C1 segment of cervical spinal cord (tissue), 14 donors: ENCODE measurements around the gene ANKRD45.
"Not testable (repeated sequence)": the region's sequence is repeated elsewhere in the genome, so short reads cannot be mapped to it uniquely, and the experiment has no call there.

Experiments
- DNase-seq, 14 donors: peaks; one replicate each; lab custom pipeline; 2025; lab: John Stamatoyannopoulos, UW

The ANKRD45 gene, protein sequence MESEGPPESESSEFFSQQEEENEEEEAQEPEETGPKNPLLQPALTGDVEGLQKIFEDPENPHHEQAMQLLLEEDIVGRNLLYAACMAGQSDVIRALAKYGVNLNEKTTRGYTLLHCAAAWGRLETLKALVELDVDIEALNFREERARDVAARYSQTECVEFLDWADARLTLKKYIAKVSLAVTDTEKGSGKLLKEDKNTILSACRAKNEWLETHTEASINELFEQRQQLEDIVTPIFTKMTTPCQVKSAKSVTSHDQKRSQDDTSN

DNA sequence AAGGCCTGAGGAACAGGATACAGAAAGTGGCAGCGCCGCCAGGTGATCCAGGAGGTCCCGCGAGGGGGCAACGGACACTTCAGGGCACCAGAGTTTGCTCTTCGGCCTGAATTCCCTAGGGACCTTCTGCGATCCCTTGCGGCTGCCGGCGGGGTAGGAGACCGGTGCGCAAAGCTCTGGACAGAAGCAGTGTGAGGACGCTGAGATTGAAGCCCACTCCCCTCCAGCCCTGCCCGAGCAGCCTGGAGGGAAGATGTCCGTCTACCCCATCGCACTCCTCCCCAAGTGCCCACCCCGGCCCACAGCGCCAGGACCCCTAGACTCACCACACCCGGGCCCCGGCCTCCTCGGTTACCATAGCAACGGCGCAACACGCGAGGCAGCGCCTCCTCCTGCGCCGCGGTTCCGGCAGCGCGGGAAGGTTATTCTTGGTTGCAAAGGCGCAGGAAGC, at the start of gene ANKRD45:
TSS of gene ANKRD45 (minus strand) at position 361 of the 451 bp plus-strand sequence. CDS start 10,433 bp downstream, outside the sequence.
- DNase-seq, result peak in 6 of 14 donors; percentile 0 to 21 (median 6)

DNA sequence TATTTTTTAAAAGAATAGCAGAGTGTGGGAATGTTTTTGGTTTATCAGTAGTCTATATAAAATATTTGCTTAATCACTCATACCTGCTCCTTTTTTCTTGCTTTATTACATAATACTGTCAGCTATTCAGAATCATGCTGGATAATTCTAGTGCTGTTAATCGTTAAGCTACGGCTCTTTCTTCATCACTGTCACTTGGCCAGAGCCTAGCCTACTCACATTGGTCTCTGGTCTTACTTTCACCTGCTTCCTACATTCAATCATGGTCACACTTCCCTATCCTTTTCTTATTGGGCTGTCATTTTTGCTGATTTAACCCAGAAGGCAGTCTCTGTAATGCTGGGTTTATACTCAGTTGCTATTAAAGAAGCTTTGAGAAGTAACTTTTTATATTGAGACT, 47.6 kb upstream of the ANKRD45 start:
- DNase-seq, result no peak

DNA sequence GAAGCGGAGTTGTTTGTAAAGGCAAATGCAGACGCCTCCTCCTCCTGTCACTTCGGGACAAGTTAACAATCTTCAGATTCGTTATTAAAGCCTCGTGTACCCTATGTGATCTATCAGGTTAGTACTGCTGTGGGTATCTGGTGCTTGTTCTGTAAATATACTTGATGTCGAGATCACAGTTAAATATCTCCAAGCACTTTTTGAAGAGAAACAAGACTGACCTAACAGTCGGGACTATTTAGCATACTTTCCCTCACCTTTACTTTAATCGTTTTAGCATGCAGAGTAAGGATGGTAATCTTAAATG, 45.8 kb upstream of the ANKRD45 start:
- no peak for DNase-seq

DNA sequence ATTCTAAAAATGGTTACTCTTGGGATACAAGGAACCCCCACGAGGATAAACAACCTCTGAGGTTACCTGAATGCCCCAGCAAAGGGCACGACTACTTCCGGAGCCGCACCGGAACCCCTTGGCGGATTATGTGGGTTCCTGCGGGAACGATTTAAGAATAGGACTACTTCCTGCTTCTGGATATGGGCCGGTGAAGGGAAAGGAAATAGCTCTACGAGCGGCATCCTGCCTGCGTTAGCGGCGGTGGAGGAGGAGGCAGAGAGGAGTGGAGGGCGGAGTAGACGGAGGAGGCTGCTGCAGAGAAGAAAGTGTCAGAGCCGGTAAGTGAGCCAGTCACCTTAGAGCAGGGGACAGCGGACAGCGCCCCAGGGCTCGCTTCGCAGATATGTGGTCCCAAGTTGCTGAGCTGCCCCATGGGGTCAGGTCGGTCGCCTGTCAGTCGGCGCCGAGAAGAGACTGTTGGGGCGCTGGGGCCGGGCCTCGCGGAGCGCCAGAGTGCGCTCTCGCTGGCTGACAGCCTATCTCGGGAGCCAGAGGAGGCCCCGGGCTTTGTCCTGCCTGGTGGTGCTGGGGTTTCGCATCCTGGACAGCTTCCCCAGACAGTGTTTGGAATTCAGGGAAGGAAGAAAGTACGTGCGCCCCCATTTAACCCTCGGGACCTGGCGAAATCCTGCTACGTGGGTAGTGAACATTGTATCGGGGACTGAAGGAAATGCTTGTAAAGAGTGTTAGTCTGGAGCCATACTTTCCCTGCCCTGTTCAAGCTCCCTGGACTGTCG, 45.3 kb upstream of the ANKRD45 start, which contains the start of gene KLHL20:
TSS of gene KLHL20 (plus strand) at position 223 of the 779 bp plus-strand sequence. CDS start 1,063 bp downstream, outside the sequence.
- DNase-seq, result peak in 13 of 14 donors; percentile 30 to 83 (median 68)

DNA sequence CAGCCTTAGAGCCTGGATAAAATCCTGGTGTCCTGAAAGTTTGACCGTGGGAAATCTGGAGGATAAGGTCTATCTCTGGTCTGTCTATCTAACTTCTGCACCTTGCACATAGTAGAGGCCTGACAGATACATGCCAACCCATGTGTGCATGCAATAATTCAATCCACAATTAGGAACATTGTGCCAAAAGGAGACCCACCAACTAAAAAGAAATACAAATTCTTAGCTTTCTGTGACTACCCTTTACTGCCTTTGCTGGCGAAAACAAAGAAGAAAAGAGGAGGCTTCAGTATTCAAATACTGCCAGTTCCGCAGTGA, 44.7 kb upstream of the ANKRD45 start:
- no peak for DNase-seq

DNA sequence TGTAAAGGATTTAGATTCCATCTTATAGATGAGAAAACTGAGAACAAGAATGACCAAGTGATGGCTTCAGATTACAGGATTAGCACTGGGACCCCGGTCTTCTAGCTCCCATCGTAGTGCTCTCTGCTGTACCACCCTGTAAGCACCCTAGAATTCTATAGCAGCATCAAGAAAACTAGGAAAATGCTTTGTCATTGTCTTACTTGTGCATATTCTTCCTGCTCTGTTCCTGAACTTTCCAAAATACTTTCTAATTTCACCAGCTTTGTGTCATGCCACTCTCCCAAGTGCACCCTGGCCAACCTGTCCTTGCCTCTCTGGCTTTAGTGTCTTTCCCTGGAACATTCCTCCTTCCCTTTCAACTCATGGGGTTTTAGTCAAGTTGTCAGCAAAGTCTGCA, 39.1 kb upstream of the ANKRD45 start:
- no peak for DNase-seq

DNA sequence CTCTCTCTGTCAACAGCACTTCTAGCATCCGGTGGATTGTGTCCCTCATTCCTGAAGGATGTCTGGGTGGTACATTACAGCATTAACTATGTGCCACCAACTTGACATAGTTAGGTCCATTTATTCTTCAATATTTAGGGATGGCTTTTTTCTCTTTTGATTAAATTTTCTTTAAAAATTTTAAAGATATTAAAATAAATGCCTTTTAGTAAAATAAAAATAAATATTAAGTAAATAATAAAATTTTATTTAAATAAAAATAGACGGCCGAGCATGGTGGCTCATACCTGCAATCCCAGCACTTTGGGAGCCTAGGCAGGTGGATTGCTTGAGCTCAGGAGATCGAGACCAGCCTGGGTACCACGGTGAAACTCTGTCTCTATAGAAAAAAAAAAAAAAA, 35.5 kb upstream of the ANKRD45 start:
- DNase-seq, result no peak

DNA sequence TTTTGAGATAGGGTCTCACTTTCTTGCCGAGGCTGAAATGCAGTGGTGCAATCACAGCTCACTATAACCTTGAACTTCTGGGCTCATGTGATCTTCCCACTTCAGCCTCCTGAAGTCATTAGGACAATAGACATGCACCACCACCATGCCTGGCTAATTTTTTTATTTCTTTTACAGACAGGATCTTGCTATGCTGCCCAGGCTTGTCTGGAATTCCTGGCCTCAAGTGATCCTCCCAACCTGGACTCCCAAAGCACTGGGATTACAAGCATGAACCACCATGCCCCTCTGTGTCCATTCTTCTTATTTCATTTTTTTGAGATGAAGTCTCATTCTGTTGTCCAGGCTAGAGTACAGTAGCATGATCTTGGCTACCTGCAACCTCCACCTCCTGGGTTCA, 33.1 kb upstream of the ANKRD45 start:
- no peak for DNase-seq

DNA sequence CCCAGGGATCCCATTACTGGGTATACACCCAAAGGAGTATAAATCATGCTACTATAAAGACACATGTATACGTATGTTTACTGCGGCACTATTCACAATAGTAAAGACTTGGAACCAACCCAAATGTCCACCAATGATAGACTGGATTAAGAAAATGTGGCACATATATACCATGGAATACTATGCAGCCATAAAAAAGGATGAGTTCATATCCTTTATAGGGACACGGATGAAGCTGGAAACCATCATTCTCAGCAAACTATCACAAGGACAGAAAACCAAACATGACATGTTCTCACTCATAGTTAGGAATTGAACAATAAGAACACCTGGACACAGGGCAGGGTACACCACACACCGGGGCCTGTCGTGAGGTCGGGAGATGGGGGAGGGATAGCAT, 31.6 kb upstream of the ANKRD45 start:
- DNase-seq, result not testable (repeated sequence)

DNA sequence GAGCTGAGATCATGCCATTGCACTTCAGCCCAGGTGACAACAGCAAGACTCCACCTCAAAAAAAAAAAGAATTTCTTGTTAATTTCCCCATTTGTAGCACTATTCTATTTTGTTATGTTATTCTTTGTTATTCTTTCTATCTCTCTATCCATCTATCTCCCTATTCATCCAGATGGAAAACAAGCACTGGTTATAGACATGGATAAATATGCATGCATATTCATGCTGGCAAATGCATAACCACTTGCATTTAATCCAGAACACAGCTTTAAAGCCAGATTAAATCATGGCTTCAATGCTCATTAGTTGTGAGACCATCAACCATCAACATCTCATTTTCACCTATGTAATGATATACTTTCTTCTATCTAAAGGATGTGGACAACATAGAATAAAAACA, 23.6 kb upstream of the ANKRD45 start:
- DNase-seq, result no peak

DNA sequence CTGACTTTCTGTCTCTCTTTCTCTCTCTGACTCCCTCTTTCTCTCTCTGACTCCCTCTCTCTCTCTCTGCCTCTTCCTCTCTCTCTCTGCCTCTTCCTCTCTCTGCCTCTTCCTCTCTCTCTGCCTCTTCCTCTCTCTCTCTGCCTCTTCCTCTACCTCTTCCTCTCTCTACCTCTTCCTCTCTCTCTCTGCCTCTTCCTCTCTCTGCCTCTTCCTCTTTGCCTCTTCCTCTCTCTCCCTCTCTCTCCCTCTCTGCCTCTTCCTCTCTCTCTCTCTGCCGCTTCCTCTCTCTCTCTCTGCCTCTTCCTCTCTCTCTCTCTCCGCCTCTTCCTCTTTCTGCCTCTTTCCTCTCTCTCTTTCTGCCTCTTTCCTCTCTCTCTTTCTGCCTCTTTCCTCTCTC, 18.6 kb upstream of the ANKRD45 start:
- no peak for DNase-seq

DNA sequence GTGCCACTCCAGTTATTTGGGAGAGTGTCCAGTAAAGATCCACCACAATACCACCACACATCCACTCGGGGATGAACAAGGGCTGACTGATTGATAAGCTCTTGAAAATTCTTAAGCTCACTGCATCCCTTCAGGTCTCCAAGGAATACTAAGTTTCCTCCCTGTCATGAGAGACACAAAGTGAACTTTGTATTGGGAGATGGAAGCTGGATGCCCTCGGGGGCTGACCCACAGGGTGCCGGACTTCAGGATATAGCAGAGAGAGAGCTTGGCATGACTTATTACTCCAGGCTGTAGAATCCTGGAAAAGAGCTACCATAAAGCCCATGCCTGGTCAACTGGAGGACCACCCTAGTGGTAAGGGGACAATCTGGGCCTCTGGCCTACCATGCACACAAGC, 15.5 kb upstream of the ANKRD45 start:
- DNase-seq, result not testable (repeated sequence)

DNA sequence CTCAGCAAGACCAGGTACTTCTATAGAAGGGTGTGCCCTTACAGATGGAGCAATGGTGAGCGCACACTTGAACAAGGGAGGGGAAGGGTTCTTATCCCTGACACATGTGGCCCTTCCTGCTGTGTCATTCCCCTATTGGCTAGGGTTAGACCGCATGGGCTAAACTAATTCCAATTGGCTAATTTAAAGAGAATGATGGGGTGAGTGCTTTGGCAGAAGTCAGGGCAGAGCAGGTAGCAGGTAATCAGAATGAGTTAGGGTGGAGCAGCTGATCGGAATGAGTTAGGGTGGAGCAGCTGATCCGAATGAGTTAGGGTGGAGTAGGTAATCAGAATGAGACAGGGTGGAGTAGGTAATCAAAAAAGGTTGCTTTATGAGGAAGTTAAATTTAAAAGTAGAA, 14.2 kb upstream of the ANKRD45 start:
- not testable (repeated sequence) for DNase-seq

DNA sequence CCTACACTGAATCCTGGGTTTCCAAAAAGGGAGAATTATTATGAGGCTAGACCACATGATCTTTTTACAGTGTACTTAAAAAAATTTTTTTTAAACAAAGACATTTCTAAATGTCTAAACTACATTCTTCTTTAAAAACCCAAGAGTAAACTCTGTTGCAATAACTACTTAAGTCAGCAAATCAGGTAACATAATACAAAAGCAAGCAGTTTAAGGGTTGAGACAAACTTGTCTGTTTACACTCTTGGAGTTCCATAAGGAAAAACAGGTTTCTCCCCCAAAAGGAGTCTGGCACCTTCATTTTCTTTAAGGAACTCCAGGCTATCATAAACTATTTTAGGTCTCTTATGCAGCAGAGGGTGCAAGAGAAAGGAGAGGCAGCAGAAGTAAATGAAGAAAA, 12.5 kb upstream of the ANKRD45 start:
- no peak for DNase-seq

DNA sequence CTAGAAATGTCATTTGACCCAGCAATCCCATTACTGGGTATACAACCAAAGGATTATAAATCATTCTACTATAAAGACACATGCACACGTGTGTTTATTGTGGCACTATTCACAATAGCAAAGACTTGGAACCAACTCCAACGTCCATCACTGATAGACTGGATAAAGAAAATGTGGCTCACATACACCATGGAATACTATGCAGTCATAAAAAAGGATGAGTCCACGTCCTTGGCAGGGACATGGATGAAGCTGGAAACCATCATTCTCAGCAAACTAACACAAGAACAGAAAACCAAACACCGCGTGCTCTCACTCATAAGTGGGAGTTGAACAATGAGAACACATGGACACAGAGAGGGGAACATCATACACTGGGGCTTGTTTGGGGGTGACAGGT, 10.5 kb upstream of the ANKRD45 start:
- not testable (repeated sequence) for DNase-seq

DNA sequence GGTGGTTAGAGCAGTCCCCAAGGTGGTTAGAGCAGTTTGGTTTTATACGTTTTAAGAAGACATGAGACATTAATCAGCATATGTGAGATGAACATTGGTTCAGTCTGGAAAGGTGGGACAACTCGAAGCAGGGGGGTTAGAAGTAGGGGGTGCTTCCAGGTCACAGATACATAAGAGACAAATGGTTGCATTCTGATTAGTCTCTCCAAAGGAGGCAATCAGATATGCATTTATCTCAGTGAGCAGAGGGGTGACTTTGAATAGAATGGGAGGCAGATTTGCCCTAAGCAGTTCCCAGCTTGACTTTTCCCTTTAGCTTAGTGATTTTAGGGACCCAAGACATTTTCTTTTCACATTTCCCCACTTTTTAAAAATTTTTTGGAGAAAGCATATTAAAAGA, 4.8 kb upstream of the ANKRD45 start:
- DNase-seq, result not testable (repeated sequence)

DNA sequence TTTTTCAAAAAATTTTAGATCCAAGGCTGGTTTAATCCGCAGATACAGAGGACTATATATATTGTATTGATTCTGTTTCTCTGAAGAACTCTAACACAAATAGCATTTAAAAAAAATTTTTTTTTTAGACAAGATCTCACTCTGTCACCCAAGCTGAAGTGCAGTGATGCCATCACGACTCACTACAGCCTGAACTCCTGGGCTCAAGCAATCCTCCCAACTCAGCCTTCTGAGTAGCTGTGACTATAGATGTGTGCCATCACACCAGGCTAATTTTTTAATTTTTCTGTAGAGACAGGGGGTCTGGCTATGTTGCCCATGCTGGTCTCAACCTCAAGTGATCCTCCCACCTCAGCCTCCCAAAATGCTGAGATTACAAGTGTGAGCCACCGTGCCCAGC, 3.0 kb downstream of the ANKRD45 start:
- DNase-seq, result no peak

DNA sequence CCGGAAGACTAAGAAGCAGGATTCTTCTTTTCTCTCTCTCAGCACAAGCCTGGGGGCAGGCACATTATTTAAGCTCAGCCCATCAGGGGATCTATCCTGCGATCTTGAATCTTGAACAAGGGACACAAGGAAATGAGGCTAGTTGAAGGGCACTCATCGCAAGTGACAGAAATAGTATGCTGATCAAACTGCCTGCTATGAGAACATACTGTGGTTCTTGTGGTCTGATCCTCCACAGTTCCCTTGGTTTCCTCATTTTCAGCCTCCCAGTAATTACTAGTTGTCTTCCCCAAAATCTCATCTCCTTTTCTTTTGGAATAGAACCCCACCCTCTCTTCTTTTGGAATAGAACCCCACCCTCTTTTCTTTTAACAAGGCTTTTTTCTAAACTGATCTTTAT, 6.5 kb downstream of the ANKRD45 start:
- no peak for DNase-seq

DNA sequence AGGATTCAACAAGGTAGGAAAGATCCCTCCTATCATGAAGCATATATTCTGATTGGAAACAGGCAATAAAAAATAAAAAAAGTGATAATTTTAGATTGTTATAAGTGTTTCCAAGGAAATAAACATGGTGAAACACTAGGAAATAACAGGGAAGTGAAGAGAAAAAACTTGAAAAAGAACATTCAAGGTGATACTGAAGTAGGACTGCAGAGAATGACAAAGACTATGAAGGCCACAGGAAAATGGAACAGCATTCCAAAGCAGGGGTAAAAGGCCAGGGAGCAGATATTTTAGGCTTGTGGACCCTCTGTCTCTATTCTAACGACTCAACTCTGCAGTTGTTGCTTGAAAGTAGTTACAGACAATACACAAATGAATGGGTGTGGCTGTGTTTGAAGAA, 7.9 kb downstream of the ANKRD45 start:
- DNase-seq, result no peak

DNA sequence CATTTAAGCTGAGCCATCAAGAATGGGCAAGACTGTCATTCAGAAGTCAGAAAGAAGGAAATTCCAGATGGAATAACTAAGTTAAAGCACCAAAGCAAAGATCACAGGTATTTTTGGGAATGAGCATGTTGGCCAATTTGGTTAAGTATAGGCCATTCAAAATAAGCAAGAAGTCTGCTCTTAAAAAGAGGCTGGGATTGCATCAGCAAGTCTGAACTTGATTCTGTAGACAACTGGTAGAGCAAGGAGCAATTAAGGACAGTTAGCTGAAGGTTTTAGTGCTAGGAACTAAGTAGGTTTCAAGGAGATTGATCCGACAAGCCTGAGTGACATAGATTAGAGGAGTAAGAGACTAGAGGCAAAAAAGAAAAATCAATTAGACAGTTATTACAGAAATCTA, 8.4 kb downstream of the ANKRD45 start:
- no peak for DNase-seq

DNA sequence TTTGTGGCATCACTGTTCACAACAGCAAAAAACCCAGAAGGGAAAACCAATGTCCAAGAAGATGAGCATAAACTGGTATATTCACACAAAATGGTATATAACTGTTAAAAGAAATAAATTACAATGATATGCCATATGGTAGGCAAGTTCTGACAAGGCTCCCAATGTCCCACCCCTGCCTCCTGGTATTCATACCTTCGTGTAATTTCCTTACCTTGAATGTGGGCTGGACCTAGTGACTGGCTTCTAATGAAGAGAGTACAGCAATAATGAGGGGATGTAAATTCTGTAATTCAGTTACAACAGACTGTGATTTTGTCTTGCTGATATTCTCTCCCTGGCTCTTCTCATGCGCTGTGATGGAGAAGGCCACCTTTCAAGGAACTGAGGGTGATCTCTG, 9.3 kb downstream of the ANKRD45 start:
- DNase-seq, result no peak

DNA sequence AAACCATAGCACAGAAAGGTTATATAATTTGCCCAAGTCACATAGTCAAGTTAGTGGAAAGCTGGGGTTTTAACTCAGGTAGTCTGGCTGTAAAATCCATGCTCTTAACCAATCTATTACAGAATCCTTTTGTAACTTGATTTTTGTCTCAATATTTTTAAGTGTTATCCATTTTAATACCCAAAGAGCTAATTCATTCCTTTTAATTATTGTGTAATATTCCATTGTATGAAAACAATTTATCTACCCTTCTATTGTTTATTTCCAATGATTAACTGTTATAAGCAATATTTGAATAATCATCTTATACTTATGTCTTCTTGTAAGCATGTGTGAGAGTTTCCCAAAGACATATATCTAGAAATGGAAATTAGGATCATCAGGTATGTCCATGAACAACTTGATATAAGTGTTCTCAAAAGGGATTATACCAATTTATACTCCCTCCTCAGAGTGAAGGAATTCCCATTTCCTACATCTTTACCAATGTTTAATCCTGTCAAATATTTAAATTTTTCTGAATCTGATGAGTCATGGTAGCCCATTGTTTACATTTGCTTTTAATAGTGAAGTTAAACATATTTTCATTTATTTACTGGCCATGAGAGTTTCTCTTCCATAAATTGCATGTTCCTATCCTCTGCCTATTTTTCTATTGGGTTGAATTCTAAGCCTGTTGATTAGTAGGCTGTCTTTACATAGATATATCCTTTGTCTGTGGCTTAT, 20.6 kb downstream of the ANKRD45 start:
- no peak for DNase-seq

DNA sequence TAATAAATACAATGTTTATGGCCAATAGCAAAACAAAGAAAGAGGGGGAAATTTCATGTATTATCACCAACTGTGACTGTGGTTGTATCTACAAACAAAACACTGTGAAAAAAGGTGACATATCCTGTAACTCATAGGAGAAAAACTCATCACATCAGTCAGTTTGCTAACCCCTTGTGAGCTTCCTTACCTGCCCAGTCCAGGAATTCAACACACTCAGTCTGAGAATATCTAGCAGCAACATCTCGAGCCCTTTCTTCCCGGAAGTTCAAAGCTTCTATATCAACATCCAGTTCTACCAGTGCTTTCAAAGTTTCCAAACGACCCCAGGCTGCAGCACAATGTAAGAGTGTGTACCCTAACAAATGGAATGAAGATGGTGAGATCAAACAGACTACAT, 23.0 kb downstream of the ANKRD45 start:
- no peak for DNase-seq
